Fibroblast of skin of left quadriceps (primary cell): ENCODE data around the gene ADGRB3.
A peak's percentile ranks its signal among the peaks of the same experiment; 100 is the strongest.
"Not testable (repeated sequence)": the region's sequence is repeated elsewhere in the genome, so short reads cannot be mapped to it uniquely, and the experiment has no call there.

Experiments
- DNase-seq, 2 experiments: peaks; one replicate each; pipeline ENCODE4 v3.0.0-alpha.2; 2013; ENCODE audit warnings: low read depth in 2 of 2

The ADGRB3 gene

DNA sequence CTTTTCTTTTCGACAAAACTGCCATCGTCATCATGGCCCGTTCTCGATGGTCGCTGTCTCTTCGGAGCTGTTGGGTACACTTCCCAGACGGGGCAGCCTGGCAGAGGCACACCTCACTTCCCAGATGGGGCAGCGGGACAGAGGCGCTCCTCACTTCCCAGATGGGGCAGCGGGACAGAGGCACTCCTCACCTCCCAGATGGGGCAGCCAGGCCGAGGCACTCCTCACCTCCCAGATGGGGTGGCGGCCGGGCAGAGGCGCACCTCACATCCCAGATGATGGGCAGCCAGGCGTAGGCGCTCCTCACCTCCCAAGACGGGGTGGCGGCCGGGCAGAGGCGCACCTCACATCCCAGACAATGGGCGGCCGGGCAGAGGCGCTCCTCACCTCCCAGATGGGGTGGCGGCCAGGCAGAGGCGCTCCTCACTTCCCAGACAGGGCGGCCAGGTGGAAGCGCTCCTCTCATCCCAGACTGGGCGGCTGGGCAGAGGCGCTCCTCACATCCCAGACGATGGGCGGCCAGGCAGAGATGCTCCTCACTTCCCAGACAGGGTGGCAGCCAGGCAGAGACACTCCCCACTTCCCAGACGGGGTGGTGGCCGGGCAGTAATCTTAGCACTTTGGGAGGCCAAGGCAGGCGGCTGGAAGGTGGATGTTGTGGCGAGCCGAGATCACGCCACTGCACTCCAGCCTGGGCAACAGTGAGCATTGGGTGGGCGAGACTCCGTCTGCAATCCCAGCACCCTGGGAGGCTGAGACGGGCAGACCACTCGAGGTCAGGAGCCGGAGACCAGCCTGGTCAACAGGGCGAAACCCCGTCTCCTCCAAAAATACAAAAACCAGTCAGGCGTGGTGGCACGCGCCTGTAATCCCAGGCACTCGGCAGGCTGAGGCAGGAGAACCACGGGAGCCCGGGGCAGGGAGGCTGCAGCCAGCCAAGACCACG is 486.7 kb downstream of the ADGRB3 start:
- not testable (repeated sequence) for DNase-seq

DNA sequence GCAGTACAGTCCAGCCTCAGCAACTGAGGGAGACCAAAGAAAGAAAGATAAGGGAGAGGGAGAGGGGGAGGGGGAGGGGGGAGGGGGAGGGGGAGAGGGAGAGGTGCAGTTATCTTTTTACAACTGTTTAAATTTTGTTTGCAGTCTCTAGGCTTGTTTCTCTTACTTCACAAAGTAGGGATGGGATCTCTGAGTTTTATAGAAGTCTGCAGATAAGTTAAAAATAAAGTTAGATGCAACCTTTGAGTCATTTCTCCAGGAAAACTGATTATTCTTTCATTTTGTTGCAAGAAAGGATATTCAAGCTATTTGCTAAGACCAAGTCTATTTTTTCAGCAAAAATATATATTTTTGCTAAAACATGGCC is 487.3 kb downstream of the ADGRB3 start:
- no peak for DNase-seq

- no peak for DNase-seq
These were observed 493.3 kb downstream of the ADGRB3 start for GRCh38 chr6:69128411-69128810.

- DNase-seq = peak in 1 of 2 experiments; percentile 7
These were observed 494.0 kb downstream of the ADGRB3 start for GRCh38 chr6:69129046-69129445.

DNA sequence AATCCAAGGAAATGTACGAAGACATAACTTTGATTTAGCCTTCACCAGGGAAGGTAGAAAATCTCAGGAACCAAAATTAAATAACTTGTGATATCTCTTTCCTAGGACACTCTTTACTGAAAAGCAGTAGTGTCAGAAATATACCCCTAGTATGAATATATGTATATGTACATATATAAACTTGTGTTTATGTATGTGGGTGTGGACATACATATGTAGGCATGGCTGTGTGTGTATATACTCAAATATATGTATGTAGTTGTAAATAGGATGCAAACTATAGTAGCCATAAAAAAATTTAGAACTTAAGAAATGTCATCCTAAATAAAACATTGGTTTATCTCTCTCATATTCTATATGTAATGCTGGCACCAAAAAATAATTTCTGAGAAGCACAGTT is 500.8 kb downstream of the ADGRB3 start:
- no peak for DNase-seq

DNA sequence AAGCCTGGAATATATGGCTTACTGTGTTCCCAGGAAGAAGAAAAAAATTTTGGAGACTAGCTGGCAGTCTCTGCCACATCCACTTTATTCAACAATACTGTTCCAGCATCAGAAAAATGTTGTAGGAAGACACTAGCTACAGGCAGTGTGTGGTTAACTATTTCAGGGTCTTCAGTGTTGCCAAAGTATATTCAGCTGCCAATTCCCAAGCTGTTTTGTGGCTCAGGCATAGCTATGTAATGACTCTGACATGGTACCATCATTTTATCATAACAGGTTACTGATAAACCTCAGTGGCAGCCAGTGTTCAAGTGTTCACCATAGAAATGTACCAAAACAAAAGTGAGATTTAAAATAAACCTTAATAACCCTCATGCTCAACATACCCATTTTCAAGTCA is 503.1 kb downstream of the ADGRB3 start:
- no peak for DNase-seq

DNA sequence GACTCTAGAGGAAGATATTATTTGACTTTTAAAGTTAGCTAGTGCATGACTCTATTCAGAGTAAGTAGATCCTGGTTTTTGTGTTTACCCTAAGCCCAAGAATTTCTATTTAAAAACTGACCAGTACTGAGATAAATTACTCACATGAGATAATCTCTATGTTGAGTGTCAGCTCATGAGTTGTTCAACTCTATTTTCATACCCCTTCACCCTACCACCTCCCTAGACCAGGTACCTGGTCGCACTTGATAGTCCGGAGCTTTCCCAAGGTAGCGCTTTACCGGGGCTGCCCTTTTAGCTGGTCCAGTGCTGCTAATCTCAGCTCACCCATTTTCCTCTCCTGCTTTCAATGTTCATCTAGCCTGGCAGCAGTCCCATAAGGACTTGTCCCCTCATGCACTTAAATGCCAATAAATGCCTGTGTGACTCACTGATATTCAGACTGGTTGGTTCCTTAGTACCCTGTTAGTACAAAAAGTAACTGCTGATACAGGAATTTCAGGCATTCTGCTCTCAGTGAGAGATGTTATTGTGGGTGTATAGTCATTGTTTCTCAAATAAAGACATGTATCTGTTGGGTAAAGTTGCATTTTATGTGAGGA is 503.9 kb downstream of the ADGRB3 start:
- DNase-seq = no peak

GRCh38 chr6:69145062-69145461 is 510.0 kb downstream of the ADGRB3 start:
- DNase-seq = no peak

DNA sequence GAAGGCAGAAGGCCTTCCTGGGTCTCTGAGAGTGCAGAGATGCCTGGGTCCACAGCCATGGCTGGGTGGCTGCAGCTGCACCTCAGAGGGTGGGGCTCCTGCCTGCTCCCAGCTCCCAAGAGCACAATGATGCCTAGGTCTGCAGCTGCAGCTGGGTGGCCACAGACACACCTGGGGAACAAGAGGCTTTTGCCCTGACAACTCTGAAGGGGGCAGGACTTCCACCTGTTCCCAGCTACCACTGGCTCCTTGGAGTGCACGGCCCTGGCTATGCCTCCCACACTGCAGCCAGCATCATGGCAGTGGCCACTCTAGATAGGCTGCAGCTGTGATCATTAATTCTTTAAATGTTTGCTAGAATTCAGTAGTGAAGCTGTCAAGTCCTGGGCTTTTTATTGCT is 511.3 kb downstream of the ADGRB3 start:
- DNase-seq = no peak

DNA sequence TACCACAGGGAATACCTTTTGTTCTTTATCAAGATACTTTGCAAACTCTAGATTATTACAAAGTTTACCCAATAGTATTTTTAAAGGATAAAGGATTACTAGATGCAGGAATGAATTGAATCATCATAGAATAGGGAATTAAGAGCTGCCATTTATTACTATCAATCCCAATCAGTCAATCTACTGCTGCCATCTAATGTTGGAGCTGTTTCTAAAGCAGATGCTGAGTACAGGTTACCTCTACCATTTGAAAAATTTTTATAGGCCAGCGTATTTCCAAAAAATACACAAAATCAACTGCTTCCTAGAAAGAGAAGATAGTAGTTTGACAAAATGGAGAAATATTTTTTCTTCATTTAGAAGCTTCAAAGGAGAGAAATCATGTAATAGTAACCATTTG is 520.4 kb downstream of the ADGRB3 start:
- no peak for DNase-seq

GRCh38 chr6:69162811-69163210 is 527.7 kb downstream of the ADGRB3 start:
- DNase-seq = no peak

DNA sequence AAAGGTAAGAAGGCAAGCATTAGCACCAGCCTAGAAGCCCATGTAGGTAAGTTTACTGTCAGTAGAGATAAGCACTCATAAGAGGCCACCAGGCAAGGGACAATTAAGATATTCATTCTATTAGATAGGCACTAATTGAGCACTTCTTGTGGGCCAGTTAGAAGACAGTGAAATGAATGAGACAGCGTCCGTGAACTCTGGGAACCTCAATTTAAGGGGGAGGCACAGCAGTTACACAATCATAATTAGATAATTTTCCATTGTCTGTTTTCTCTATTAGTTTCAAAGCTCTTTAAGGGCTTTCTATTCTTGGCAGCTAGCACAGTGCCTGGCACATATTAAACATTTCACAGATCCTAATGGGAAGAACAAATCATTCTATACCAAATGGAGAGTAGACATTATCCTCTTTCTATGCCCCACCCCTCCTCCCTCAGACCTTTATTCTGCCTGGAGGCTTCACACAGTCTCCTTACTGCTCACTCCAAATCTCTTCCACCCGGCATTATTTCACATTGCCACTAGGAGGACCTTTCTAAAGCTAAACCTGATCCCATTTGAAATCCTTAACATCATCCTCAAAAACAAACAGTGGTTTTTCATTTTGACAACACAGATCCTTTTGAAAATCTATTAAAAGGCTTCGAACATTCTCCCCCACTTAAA is 529.6 kb downstream of the ADGRB3 start:
- no peak for DNase-seq

DNA sequence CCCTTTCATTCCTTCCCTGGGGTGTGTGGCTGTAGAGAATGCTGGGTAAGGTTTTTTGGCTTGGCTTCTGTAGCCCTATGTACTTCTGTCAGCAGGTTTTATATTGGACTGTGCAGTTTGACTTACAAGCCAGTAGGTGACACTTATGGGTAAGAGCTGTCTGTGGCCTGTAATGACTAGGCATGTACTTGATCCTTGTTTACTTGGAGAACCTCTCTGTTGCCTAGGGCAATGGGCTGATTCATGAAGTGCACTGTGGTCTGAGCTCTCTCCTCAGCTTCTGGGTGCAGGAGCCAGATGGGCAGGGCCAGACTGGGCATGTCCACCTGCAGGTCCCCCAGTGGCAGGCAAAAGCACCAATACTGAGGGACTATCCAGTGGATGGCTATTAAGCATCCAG is 544.6 kb downstream of the ADGRB3 start:
- no peak for DNase-seq

- DNase-seq = no peak
These were observed 545.4 kb downstream of the ADGRB3 start for GRCh38 chr6:69180361-69181067.

GRCh38 chr6:69181964-69182363 is 546.9 kb downstream of the ADGRB3 start:
- DNase-seq = no peak

- no peak for DNase-seq
These were observed 550.2 kb downstream of the ADGRB3 start for GRCh38 chr6:69185276-69185675.

DNA sequence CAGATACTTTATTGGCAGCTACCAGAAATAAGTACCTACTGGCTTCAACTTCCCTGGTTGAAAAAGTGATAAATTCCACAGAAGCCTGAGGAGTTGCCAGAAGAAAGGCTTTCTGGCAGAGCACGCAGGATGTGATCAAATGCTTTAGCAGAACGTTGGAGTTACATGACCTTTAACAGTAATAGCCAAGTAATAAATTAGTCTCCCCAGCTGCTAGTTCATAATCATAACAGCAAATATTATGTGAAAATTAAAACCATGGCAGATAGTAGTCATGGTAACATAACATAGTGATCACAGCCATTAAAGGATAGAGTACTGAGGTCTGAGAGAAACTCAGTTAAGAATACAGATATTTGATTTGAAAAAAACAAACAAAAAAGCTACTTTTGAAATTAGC is 567.7 kb downstream of the ADGRB3 start:
- no peak for DNase-seq

DNA sequence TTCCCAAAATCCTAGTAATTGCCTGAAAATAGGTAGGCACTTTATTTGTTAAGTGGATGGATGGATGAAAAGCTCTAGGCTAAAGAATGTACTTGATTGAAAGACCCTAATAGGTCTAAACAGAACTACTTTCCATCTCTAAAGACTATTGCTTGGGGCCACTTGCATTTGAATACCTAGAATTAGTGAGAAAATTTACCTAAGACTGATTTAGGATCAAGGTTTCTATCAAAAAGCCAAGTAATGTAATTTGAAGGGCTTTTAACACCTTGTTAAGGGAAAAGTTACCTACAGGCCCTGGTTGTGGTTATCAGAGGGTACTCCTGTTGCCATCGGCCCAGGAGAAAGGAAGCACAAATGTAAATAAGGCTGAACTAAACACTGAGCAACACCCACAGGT is 581.0 kb downstream of the ADGRB3 start:
- no peak for DNase-seq

GRCh38 chr6:69217343-69217742 is 582.3 kb downstream of the ADGRB3 start:
- no peak for DNase-seq

GRCh38 chr6:69220375-69220774 is 585.3 kb downstream of the ADGRB3 start:
- no peak for DNase-seq

DNA sequence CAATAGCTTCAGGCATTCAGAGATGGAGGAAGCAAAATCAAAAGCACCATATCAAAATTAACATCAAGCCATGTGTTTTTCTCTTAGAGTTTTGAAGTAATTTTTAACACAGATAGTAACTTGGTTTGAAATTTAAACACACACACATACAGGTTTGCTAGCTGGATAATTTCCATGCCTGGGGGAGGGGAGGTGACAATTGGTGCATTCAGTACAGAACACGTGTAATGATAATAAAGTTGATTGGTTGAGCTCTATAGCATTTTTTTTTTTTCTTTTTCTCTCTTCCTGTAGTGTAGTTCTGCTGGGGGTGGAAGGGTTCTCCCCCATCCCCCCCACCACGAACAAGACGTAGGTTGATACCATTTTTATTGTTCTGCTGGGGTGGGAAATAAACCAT is 596.9 kb downstream of the ADGRB3 start:
- no peak for DNase-seq

- DNase-seq = no peak
These were observed 597.4 kb downstream of the ADGRB3 start for GRCh38 chr6:69232496-69232895.
